Activated T-cell treated with anti-CD3 and anti-CD28 coated beads for 1 hour (primary cell): ENCODE data around the gene SLC47A2.
"Not testable (repeated sequence)": the region's sequence is repeated elsewhere in the genome, so short reads cannot be mapped to it uniquely, and the experiment has no call there.

Source experiments
- DNase-seq: peaks from one replicate; pipeline ENCODE4 v3.0.0-alpha.2; 2020; ENCODE audit warnings: low read depth

Gene SLC47A2

DNA sequence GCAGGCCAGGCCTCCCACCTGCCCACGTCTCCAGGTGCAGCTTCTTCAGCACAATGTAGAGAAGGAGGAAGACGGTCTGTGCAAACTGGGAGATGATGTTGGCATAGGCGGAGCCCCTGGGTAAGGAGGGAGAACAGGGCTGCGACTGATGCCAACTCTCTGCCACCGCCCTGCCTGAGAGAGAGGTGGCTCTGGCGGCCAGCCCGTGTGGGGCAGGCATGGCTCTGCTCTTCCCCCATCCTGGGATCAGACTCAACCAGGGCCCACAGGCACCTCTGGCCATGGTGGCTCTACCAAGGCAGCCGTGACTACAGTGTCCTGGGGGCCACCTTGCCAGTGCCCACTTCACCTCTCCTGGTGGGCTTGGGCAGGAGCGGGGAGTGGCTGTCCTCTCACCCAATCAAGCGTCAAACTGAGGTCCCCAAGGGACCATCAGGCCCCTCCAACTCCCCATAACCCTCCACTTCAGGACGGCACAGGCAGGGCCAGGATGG, 8.6 kb downstream of the SLC47A2 start:
- no peak for DNase-seq

DNA sequence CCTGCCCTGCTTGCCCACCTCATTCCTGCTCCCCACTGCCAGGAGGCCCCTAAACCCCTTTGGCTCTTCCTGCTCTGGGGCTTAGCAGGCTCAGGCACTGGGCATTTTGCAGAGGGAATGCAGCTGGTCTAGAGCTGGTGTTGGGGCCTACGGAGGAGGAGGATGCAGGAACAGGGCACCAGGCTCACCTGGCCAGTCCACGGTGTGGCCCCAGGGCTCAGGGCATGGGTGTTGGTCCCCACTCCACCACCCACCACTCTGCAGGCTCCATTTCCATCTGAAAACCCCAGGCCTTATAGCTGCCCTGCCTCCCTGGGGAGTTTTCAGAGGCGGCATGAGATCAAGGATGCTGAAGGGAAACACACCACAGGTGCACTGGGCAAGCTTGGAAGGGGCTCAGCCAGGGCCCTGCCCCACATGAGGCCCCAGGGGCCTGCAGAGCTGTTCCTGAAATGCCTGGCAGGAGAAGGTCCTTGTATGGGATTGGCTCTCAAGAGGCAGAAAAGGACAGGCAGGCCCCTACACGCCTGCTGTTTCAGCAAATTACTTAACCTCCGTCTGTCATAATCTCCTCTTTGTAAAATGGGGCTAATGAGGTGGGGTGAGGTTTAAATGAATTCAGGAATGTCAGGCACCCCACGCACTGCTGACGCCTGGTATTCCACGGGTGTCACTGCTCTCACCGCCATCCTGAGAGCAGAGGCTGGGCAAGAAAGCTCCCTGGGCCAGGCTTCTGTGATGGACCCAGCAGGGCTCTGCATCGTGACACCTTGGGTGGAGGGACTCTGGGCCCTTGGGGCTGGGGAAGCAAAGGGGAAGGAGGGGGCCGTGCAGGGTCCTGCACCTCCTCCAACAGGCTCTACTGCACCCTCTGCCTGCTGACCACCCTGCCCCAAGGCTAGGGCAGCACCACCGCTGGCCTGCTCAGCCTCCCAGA, 9.3 kb downstream of the SLC47A2 start:
- no peak for DNase-seq

DNA sequence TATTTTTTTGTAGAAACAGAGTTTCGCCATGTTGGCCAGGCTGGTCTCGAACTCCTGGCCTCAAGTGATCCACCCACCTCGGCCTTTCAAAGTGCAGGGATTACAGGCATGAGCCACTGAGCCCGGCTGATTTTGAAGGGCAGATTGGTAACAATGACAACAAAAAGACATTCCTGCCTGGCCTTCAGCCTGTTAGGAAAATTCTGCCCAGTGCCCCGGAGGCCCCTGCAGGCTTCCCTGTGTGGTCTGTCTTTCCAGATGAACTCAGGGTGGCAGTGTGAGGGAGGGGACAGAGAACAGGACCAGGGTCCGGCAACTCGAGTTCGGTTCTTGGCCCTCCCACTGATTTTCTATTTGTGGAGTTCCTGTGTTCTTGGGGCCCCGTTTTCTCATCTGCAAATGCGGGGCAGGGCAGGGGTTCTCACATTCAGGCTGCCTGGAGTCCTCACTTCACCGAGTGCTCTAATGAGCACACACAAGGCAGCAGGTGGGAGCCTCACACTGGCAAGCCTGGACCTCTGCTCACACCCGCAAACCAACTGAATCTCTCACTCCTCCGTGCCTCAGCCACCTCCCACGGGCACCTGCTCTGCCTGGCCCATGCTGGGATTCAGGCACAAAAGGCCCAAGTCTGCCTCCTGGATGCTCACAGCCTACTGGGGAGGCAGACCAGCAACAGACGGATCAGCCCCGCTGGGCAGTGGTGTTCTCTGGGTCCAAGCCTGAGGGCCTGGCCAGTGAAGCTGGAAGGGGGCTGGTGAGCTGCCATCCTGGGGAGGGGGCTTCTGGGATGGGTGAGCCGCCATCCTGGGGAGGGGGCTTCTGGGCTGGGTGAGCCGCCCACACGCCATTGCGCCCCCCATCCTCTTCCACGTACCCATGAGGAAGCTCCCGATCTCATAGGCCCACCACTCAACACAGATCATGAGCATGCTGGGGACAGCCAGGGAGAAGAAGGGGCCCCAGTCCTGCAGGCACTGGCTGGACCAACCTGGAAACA, 10.3 kb downstream of the SLC47A2 start:
- no peak for DNase-seq

DNA sequence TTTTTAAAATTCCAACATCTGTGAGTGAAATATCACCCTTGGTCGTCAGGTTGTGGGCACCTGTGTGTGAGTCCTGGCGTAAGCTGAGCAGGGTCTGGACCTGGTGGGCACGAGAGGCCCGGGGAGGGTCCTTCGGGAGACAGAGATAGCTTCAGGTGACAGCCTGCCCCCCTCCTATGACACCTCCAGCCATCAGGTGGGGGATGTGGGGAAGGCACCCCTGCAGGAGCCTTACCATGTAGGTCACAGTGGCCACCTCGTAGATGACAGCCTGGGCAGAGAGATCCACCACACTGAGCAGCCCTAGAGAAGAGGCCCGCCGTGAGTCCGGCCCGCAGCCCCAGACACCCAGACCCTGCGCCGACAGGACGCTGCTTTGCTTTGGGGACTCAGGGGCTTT, 11.2 kb downstream of the SLC47A2 start:
- no peak for DNase-seq

DNA sequence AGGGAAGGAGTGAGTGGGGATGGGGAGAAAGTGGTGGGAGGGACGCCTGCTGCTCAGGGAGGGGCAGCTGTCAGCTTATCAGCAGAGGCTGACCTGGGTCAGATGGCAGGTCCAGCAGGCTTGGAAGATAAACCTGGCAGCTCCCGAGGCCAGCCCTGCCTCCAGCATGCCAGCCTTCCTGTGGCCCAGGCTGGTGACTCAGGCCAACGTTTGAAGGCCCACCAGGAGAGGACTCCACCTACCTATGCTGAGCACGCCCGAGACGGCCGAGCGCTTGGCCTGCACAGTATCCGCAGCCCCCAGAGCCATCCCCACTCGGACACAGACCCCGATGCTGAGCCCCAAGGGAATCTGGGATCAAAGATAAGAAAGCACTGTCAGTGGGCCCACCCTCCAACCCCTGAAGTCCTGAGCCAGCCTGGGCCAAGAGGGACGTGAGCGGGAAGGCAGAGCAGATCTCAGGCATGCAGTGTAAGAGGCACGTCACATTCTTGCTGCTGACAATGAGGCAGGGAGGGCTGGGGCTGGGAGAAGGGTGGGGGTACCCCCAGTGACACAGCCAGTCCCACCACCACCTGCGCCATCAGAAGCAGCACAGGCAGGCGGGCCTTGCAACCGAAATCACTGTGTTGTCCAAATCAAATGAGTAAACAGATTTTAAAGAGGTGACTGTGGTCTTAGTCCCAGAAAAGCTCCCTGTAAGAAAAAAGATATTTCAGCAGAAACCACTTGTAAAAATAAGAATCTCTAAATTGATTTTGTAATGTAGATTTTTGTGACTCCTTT, 12.4 kb downstream of the SLC47A2 start:
- DNase-seq: no peak

DNA sequence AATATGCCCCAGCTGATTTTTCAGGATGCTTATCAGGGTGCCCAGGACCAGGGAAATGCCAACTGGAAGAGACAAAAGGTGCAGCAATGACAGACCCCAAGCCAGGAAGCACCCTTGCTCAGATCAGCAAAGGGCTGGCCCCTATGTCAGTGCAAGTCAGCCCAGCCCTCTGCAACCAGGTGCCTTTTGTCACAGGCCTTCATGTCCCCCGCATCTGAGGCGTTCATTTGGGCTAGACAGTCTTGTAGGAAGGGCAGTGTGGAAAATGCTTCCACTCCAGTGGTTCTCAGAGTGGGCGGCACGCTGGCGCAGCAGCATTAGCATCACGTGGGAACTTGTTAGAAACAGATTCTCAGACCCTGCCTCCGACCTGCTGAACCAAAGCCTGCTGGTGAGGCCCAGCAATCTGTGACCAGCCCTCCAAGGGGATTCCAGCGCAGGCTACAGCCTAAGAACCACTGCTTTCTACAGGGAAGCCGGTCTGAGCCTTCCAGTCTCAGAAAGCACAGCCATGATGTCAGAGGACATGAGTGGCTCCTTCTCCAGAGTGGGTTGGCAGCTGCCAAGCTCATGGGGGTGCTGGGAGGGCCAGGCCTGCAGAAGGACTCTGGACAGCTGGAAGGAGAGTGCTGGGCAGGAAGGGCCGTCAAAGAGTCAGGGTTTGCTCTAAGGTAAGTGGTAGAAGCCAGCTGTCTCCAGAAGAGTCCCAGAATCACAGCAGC, 13.1 kb downstream of the SLC47A2 start:
- no peak for DNase-seq

DNA sequence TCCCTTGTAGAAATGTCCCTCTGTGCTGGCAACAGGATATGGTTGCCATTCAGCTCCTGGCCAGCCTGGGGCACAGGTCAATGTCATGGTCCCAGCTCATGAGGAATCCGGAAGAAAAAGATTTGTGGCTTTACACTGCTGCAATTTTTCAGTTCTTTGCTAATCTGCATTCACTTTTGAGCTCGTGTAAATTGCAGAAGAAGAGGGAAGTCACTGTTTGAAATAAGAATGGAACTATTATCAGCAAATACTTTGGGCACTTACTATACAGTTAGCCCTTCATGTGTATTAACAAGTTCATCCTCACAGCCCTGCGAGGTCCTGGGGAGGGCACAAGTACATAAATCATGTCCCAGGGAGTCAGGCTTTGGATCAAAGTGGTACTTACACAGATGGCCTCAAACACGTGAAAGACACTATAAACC, 14.2 kb downstream of the SLC47A2 start:
- DNase-seq: no peak

DNA sequence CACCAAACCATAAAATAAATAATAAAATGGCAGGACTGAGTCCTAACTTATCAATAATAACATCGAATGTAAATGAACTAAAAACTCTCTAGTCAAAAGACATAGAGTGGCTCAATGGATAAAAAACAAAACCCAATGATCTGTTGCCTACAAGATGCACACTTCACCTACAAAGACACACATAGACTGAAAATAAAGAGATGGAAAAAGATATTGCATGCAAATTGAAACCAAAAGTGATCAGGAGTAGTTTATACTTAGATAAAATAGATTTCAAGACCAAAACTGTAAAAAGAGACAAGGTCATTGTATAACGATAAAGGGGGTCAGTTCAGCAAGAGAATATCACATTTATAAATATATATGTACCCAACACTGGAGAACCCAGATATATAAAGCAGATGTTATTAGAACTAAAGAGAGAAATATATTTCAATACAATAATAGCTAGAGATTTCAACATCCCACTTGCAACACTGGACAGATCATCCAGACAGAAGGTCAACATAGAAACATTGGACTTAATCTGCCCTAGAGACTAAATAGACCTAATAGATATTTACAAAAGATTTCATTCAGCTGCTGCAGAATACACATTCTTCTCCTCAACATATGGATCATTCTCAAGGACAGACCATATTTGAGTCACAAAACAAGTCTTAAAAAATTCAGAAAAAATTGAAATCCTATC, 29.8 kb downstream of the SLC47A2 start:
- DNase-seq: no peak

DNA sequence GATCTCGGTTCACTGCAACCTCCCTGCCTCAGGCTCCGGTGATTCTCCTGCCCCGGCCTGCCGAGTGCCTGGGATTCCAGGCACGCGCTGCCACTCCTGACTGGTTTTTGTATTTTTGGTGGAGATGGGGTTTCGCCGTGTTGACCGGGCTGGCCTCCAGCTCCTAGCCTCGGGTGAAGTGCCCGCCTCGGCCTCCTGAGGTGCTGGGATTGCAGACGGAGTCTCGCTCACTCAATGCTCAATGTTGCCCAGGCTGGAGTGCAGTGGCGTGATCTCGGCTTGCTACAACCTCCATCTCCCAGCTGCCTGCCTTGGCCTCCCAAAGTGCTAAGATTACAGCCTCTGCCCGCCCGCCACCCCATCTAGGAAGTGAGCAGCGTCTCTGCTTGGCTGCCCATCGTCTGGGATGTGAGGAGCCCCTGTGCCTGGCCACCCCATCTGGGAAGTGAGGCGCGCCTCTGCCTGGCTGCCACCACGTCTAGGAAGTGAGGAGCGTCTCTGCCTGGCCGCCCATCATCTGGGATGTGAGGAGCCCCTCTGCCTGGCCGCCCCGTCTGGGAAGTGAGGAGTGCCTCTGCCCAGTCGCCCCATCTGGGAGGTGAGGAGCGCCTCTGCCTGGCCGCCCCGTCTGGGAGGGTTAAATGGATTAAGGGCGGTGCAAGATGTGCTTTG, 31.3 kb downstream of the SLC47A2 start:
- not testable (repeated sequence) for DNase-seq

DNA sequence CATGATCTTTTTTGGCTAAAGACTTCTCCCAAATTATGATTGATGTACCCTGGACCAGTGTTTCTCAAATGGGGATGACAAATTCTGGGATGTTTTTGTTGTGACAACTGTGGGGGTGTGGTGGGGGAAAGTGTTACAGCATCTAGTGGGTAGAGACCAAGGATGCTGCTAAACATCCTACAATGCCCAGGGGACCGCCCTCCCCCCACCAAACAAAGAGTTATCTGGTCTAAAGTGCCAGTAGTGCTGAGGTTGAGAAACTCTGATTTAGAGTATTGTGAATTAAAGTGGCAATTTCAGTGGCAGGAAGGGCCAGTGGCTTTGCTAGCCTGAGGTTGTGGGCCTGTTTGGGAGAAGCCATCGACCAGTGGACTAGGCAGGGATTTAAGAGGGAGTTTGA, 33.3 kb downstream of the SLC47A2 start:
- no peak for DNase-seq

DNA sequence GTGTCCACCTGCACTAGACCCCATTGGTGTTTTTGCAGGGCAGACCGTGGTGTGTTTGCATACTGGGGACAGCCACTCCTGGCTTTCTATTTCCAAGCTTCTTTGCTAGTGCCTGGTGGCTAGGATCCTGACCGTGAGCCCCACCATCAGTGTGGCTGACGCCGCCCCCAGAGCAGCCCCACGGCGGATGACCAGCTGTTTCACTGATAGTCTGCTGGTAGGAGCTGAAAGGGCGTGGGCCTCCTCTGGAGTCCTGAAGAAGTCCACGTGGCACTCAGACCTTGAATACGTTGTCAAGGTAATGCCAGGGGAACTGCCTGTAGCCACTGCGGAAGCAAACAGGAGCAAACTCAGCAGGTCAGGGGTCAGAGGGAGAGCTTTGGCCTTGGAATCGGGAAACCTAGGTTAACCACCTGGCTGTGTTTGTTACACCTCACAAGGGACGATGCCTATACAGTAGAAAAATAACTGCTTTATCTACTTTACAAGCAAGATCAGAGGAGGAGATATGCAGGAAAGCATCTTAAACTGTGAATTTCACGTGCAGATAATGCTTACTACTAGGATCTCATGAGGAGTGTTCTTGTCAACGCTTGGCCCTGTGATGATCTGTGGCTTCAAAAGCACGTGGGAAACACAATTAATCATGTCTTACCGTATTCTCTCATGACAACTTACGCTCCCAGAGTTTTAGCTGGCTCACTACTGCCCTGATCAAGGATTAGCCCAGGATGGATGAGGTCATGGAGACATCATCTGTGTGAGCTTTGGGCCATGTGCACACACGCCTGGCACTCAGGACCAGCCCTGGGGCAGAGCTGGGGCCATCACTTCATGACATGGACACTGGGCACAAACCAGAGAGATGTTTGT, 37.6 kb downstream of the SLC47A2 start:
- DNase-seq: no peak

DNA sequence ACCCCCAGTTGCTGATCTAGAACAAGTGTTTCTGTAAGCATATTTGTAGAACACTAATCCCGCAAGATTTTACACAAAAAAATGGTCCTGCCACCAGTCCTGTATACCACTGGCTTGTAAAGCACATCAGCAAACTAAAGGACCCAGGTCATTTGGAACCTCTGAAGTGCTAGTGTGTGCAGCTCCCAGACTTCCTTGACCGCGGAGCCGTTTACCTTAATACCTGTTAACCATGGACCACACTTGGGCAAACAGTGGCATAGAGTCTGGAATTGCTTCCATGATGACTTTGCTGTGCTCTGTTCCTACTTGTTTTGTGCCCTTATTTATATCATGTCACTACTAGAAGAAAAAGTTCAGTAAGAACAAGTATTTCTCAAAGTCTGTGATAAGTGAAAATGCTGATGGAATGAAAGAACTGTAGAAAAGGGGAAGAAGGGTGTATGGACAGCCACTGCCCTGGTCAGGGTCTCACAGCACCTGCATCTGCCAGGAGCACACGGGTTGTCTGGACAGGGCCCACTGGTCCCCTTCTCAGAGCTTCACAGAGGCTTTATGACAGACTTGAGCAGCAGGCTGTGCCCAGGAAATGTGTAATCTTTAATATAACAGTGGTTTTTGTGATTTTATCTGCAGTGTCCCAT, 38.5 kb downstream of the SLC47A2 start:
- DNase-seq: no peak

DNA sequence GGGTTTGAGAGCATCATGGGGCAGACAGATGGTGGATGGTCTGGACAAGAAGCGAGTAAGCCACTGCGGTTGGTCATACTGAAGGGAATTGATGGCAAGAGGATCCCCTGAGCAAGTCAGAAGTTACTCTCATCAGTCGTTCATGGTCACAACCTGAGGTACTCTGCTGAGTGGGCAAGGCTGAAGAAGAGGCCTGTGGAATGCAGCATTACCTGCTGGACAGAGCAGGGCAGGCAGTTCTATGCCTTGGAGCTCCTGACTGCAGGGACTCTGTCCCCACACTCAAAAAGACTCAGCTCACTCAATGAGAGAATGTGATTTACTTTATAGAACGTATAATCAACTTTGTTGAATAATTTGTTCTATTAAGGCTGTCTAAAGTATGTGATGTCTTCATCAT, 39.5 kb downstream of the SLC47A2 start:
- DNase-seq: no peak

DNA sequence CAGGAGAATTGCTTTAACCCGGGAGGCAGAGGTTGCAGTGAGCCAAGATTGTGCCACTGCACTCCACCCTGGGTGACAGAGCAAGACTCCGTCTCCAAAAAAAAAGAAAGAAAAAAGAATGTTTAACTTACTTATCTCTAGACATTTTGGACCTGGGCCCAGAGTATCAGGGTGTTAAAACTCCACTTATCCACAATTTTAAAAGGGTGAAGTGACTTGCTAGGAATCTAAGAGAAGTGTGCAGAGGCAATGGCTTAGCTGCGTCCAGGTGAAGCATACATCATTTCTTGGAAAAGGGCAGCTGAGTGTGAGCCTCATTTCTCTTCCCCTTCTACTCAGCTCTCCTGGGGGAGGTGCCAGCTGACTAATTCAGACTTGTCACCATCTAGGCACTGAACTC, 42.8 kb downstream of the SLC47A2 start:
- no peak for DNase-seq

DNA sequence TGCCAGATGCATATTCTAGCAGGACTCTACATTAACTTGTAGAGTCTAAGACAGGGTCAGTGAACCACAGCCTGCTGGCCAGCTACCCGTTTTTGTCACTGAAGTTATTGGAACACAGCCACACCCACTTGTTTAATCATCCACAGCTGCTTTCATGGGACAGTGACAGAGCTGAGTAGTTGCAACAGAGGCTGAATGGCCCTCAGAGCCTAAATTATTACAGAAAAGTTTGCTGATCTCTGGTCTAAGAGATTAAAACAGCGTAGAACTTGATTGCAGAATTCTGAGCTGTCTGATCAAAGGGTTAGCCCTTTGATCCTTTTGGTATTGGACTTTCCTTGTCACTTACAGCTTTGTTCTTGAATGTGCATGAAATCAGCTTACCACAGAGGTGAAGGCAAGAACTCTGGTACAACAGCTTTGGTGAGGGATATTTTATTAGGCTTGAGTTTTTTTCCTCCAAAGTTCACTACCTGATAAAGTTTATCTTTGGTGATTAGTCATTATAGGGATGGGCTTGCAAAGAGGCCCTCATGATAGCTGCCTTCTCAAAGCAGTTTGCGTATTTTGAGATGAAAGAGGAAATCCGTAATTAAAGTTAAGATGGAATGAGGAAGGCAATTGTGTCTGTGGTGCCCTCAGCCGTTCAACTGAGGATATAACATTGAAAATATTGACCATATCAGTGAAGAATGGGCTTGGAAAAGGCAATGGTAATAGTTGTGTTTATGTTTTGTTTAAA, 44.2 kb downstream of the SLC47A2 start:
- no peak for DNase-seq

DNA sequence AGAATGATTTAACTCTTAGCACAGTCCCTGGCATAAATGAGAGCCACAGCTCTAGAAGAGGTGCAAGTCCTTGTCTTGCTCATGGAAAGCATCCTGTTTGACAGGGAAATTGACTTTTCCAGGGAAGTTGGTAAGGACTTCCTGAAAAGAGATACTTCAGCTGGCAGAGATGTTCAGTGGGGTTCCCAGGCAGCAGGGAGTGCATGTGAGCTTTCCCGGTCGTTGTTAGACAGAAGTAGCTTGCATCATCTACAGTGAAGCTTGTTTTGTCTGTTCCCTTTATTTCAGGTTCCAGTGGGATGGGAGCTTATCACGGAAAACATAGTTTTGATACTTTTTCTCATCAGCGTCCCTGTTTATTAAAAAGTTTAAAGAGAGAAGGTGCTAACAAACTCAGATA, 45.0 kb downstream of the SLC47A2 start:
- DNase-seq: no peak

DNA sequence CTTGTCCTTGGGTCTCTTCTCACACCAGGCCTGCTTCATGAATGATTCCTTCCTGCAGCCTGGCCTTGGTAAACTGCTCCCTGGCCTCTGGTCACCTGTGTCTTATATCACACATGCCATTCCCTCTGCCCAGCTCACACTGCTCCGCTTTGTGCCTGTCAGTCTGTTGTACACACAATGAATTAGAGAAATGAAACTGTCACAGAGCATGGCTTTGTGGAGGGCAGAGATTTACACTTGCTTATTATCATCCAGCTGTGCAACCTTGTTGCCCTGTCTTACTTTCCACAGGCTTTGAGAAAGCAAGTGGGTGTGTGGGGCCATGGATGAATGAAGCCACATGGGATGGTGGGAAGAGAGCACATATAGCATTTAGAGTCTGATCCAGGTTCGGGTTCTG, 45.5 kb downstream of the SLC47A2 start:
- no peak for DNase-seq

DNA sequence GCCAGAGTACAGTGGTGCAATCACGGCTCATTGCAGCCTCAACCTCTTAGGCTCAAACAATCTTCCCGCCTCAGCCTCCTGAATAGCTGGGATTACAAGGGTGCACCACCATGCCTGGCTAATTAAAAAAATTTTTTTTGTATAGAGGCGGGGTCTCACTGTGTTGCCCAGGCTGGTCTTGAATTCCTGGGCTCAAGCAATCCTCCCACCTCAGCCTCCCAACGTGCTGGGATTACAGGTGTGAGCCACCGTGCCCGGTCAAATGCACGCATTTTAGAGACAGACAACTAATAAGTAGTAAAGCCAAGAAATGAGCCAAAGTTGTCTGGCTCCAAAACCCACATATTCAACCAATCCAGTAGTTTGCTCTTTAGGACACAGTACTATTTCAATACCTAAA, 46.7 kb downstream of the SLC47A2 start:
- not testable (repeated sequence) for DNase-seq
